K562 (cell line): Measurements from ENCODE around the gene MROH8.

Source experiments
- CTCF ChIP-seq, 3 experiments: IDR thresholded peaks in 2 of 3; conservative IDR thresholded peaks in 1 of 3; 2 replicates each; pipeline ENCODE4 v1.5.1; 2011 to 2012; ENCODE audit warnings: low read length in 3 of 3, mild to moderate bottlenecking in 3 of 3, control low read depth in 2 of 3, improper control_type of control experiment in 1 of 3, inconsistent platforms in 1 of 3, low read depth in 1 of 3, mixed read lengths in 1 of 3, moderate library complexity in 1 of 3; ENCODE audit not compliant: insufficient read depth in 2 of 3
- EZH2 ChIP-seq: IDR thresholded peaks from 2 replicates; pipeline ENCODE4 v1.6.1; 2012; ENCODE audit warnings: low read depth, mild to moderate bottlenecking, inconsistent platforms, low read length, borderline replicate concordance
- MAFF ChIP-seq: IDR thresholded peaks from 2 replicates; pipeline ENCODE4 v1.6.1; 2012; ENCODE audit warnings: low read length, improper control_type of control experiment
- NBN ChIP-seq: fragments of 450-650 bp; IDR thresholded peaks from 2 replicates; pipeline ENCODE4 v1.6.1; 2016; ENCODE audit warnings: low read depth, mild to moderate bottlenecking
- POLR2A ChIP-seq: fragments of 450-650 bp; conservative IDR thresholded peaks from 2 replicates; pipeline ENCODE4 v1.6.1; 2016
- SOX6 ChIP-seq: fragments of 450-650 bp; IDR thresholded peaks from 2 replicates; pipeline ENCODE4 v1.6.1; 2014; ENCODE audit warnings: mild to moderate bottlenecking
- ZMIZ1 ChIP-seq, 2 experiments: fragments of 150-350 bp in 1 of 2; IDR thresholded peaks; 2 replicates each; pipeline ENCODE4 v1.6.1; 2012 to 2016; ENCODE audit warnings: low read depth in 2 of 2, low read length in 2 of 2, mild to moderate bottlenecking in 1 of 2, moderate library complexity in 1 of 2
- ZNF644 ChIP-seq: fragments of 200-800 bp; sonication (Bioruptor generic); IDR thresholded peaks from 2 replicates; pipeline ENCODE4 v1.6.1; 2016; ENCODE audit warnings: low read depth, missing genetic modification characterization, missing compliant biosample characterization

DNA sequence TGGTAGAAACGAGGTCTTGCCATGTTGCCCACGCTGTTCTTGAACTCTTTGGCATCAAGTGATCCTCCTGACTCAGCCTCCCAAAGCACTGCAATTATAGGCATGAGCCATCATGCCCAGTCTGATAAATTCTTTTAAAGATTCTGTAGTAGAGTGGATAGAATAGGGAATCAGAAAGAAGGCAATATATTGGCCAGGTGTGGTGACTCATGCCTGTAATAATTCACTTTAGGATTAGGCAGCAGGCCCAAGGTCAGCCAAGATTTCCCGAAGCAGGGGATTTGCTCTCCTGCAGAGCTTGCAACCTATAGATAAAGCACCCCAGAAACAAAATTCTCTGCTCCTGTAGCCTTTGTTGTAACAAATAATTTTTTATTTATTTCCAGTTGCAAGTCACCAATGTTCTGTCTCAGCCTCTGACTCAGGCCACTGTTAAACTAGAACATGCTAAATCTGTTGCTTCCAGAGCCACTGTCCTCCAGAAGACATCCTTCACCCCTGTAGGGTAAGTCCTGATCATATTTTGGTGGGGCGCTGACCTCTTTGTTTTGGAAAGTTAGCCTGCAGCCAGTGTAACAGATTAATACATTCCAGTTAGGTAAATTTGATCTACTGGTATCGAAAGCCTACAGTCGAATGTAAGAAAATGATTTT lies 30.4 kb upstream of the MROH8 start:
- TF ChIP-seq POLR2A (no peak), MAFF (no peak), CTCF (IDR thresholded peaks at IDR 0.05 in 2 of 3, conservative IDR thresholded peaks at IDR 0.05 in 1 of 3; ENCODE audit: insufficient read depth in 2 of 3, low read depth in 1 of 3, low read length in 3 of 3) (no peak), ZNF644 (tag) (no peak), SOX6 (no peak), EZH2 (no peak), ZMIZ1 (IDR thresholded peaks at IDR 0.05; ENCODE audit: low read depth in 2 of 2, low read length in 2 of 2) (no peak), NBN (no peak)
